GM12874 (cell line): ENCODE measurements around the gene IL17RE.
A peak's percentile ranks its signal among the peaks of the same experiment; 100 is the strongest.

ENCODE experiments used
- TF ChIP-seq, protein P1 (sequence below): IDR thresholded peaks from 2 replicates; pipeline ENCODE4 v1.5.1; 2011; ENCODE audit warnings: low read depth, mild to moderate bottlenecking, control low read depth, low read length, moderate library complexity; ENCODE audit not compliant: insufficient read depth

Gene IL17RE

DNA sequence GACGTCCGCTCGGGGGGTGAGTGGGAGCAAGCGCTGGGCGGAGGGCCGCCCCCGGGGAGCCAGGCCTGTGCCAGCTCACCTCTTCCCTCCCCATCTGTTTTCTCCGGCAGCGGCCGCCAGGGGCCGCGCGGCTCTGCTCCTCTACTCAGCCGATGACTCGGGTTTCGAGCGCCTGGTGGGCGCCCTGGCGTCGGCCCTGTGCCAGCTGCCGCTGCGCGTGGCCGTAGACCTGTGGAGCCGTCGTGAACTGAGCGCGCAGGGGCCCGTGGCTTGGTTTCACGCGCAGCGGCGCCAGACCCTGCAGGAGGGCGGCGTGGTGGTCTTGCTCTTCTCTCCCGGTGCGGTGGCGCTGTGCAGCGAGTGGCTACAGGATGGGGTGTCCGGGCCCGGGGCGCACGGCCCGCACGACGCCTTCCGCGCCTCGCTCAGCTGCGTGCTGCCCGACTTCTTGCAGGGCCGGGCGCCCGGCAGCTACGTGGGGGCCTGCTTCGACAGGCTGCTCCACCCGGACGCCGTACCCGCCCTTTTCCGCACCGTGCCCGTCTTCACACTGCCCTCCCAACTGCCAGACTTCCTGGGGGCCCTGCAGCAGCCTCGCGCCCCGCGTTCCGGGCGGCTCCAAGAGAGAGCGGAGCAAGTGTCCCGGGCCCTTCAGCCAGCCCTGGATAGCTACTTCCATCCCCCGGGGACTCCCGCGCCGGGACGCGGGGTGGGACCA is 30.4 kb downstream of the IL17RE start:
- TF ChIP-seq, protein P1, sequence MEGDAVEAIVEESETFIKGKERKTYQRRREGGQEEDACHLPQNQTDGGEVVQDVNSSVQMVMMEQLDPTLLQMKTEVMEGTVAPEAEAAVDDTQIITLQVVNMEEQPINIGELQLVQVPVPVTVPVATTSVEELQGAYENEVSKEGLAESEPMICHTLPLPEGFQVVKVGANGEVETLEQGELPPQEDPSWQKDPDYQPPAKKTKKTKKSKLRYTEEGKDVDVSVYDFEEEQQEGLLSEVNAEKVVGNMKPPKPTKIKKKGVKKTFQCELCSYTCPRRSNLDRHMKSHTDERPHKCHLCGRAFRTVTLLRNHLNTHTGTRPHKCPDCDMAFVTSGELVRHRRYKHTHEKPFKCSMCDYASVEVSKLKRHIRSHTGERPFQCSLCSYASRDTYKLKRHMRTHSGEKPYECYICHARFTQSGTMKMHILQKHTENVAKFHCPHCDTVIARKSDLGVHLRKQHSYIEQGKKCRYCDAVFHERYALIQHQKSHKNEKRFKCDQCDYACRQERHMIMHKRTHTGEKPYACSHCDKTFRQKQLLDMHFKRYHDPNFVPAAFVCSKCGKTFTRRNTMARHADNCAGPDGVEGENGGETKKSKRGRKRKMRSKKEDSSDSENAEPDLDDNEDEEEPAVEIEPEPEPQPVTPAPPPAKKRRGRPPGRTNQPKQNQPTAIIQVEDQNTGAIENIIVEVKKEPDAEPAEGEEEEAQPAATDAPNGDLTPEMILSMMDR: peak; percentile 93

DNA sequence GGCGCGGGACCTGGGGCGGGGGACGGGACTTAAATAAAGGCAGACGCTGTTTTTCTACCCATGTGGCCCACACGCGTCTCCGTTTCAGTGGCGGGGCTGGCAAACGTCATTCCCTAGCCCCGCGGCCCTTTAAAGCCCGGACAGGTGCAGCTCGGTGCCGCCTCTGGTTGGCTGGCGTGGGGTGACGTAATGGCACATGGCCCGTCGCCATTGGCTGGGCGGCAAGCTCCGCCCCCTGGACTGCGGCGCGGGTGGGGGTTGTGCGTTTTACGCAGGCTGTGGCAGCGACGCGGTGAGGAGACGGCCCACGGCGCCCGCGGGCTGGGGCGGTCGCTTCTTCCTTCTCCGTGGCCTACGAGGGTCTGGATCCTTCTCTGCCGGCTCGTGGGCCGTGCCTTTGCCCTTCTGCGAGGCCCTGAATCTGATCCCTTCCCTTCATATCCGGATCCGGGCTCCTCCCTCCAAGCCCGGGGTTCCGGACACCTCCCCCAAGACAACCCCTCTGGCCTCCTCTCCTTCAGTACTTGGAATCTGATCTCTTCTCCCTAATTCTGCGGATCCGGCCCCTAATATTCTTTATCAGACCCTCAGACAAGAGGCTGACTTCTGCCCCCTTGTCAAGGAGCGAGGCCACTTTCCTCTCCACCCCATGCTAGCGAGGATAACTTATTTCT is 31.1 kb downstream of the IL17RE start, which contains the start of gene CRELD1:
TSS of gene CRELD1 (plus strand) at position 274 of the 674 bp plus-strand sequence. CDS start 605 bp downstream, outside the sequence.
- TF ChIP-seq, protein P1: no peak

DNA sequence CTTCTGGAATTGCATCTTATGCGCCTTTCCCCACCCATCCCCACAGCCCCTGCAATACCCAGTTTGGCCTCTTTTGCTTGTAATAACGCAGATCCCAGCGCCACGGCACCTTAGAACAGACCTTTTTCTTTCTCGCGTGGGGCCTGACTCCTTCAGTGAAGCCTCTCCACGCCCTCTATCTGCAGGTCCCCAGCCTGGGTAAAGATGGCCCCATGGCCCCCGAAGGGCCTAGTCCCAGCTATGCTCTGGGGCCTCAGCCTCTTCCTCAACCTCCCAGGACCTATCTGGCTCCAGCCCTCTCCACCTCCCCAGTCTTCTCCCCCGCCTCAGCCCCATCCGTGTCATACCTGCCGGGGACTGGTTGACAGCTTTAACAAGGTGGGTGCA is 31.6 kb downstream of the IL17RE start:
- TF ChIP-seq, protein P1: peak; percentile 17; the same call in 1 of the 2 replicates

DNA sequence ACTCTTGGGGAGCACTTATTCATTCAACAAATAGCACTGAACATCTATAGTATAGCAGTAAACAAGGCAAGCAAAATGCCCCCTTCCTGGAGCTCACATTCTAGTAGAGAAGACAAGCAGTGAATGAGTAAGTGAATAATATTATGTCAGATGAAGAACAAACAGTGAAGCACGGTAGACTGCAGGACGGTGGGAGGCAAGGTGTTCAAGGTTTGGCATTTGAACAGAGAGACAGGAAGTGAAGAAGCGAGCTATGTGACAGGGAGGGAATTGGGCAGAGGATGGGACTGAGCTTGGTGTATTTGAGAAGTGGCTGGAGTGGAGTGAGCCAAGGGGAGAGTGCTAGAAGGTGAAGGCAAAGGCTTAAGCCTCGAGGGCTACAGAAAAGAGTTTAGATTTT is 32.3 kb downstream of the IL17RE start:
- TF ChIP-seq, protein P1: no peak

DNA sequence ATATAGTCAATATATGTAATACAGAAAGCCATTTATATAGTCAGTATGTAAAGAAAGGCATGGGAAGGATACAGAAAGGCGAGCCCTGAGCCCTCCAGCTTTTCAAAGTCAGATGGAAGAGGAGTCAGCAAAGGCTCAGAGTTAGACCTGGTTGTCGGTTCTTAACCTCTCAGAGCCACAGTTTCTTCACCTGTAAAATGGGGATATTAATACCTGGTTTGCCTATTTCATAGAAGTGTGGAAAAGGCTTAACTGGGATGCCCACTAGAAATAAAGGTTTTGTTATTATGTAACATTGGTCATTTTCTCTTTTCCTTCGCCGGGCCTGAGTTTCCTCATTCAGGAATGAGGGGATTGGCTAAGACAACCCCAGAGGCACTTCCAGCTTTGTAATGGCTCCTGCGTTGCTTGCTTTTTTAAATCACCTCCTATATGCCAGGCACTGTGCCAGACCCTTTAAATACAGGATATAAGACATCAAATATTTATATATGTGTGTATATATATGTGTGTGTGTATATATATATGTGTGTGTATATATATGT is 33.4 kb downstream of the IL17RE start:
- TF ChIP-seq, protein P1: no peak

DNA sequence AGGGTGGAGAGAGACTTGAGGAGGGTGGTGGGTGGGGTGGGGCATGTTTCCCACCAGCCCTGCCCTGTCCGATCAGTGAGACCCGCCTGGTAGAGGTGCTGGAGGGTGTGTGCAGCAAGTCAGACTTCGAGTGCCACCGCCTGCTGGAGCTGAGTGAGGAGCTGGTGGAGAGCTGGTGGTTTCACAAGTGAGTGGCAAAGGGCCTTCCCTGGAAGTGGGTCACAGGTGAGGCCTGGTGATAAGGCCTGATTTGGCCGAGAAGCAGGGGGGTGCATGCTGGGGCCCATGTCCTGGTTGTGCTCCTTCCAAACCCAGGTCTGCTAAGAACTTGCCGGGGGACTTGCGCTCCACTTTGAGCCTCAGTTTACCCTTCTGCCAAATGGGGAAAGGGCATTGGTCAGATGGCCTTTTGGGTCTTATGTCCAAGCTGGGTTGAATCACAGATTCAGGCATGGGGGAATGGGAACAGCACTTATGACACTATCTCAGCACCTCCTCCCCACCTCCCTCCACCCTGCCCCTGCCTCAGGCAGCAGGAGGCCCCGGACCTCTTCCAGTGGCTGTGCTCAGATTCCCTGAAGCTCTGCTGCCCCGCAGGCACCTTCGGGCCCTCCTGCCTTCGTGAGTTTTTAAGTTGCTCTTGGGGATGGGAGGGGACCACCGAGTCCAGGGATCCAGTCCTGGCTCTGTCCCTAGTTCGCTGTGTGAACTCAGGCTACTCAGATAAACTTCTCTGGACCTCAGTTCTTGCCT is 35.0 kb downstream of the IL17RE start:
- TF ChIP-seq, protein P1: no peak

DNA sequence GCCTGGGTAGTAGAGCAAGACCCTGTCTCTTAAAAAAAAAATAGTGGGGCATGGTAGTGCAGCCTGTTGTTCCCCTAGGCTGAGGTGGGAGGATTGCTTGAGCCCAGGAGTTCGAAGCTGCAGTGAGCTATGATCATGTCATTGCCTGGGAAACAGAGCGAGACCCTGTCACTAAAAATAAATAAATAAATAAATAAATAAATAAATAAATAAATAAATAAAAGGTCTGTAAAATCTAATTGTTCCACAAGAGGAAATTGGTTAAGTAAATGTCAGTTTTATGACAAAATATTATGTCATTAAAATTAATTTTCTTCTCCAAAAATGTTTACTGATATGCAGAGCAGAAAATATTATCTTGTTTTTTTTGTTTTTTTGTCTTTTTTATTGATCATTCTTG is 36.3 kb downstream of the IL17RE start:
- TF ChIP-seq, protein P1: no peak
